SJCRH30 (cell line): ENCODE results near the gene STXBP2. TPM values are rescaled to one million over a fixed set of nuclear protein-coding genes. Genes with fewer than 3 reads are reported as not detected.

Experiments
- DNase-seq, 2 experiments: peaks; one replicate each; pipeline ENCODE4 v3.0.0-alpha.2; 2015 to 2020
- H3K27ac ChIP-seq: fragments of 250-450 bp; sonication (Bioruptor Pico); 2 replicates; pipeline ENCODE4 v1.5.1; 2020; ENCODE audit warnings: mild to moderate bottlenecking, moderate library complexity
- H3K27me3 ChIP-seq: fragments of 250-450 bp; sonication (Bioruptor Pico); 2 replicates; pipeline ENCODE4 v1.5.1; 2020; ENCODE audit warnings: mild to moderate bottlenecking, moderate library complexity
- H3K36me3 ChIP-seq: fragments of 250-450 bp; sonication (Bioruptor Pico); 2 replicates; pipeline ENCODE4 v1.5.1; 2020; ENCODE audit warnings: mild to moderate bottlenecking, moderate library complexity
- H3K4me1 ChIP-seq: fragments of 250-450 bp; sonication (Bioruptor Pico); 2 replicates; pipeline ENCODE4 v1.5.1; 2020; ENCODE audit warnings: mild to moderate bottlenecking, moderate library complexity
- H3K4me3 ChIP-seq: fragments of 250-450 bp; sonication (Bioruptor Pico); 2 replicates; pipeline ENCODE4 v1.5.1; 2020; ENCODE audit warnings: mild to moderate bottlenecking, moderate library complexity
- H3K9me3 ChIP-seq: fragments of 250-450 bp; sonication (Bioruptor Pico); replicated peaks from 2 replicates; pipeline ENCODE4 v1.5.1; 2020; ENCODE audit warnings: mild to moderate bottlenecking, moderate library complexity
- total RNA-seq: library from RNA; depleted of rRNA; stranded (reverse); fragments of >200 nt; shearing (Covaris generic); gene quantifications from 2 replicates; pipeline ENCODE4 v1.2.3, GENCODE V29; 2014; rRNA removed

The STXBP2 gene
- total RNA-seq, 1 experiment from 2014 or later = not detected

DNA sequence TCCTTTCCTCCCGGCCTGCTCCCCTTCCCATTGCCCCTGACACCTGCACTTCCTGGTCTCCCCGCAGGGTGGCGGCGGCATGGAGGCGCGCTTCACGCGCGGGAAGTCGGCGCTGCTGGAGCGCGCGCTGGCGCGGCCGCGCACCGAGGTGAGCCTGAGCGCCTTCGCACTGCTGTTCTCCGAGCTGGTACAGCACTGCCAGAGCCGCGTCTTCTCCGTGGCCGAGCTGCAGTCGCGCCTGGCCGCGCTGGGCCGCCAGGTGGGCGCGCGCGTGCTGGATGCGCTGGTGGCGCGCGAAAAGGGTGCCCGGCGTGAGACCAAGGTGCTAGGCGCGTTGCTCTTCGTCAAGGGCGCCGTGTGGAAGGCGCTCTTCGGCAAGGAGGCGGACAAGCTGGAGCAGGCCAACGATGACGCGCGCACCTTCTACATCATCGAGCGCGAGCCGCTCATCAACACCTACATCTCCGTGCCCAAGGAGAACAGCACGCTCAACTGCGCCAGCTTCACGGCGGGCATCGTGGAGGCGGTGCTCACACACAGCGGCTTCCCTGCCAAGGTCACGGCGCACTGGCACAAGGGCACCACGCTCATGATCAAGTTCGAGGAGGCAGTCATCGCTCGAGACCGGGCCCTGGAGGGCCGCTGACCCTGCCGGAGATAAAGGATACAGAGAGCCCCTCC, 45.4 kb downstream of the STXBP2 start:
- Histone ChIP-seq H3K4me3 (no peak overlapping the region), H3K4me1 (no peaks in the 10 kb centered on the region), H3K27ac (no peak overlapping the region), H3K27me3 (peaks cover 2% of the 10 kb centered on the region; the same call in 1 of the 2 replicates), H3K9me3 (no peaks in the 10 kb centered on the region), H3K36me3 (no peaks in the 10 kb centered on the region; the same call in 1 of the 2 replicates)
- DNase-seq = no peak

DNA sequence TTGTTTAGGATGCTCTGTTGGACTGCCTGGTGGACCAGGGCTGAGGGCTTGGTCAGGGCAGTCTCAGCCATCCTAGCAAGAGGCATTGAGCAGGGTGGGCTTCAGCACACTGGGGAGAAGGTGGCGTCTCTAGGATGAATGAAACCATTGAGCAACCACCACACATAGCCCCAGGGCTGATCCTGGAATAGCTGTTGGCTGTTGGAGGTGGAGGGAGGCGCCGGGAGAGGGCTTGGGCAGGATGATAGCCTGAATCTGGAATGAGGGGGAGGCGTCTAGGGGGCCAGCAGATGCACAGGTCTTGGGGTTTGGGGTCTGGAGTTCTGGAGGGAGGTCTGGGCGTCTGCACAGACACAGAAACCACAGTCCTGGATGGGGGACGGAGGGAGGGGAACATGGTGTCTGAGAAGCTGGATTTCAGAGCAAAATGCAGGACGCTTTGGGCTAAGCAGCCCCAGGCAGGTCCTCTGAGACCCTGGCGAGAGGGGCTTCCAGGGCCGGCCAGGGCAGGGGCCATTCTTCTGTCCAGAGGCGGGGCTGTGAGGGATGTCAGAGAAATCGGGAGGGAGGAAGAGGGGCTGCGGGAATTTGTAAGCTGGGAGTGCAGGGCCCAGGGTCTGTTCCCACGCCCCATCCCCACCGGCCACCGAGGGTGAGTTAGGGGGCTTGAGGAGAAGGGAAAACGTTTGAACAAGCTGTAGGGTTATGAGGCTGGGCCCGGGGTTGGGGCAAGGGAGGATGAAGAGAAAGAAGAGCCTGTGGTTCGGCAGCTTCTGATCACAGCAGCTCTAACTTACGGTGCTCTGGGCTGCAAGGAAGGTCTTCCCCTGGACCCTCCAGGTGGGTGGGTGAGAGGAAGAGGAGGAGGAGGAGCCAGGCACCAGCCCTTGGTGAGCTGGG, 48.9 kb downstream of the STXBP2 start:
- no peaks in the 10 kb centered on the region for H3K4me1 ChIP-seq
- no peaks in the 10 kb centered on the region; the same call in 1 of the 2 replicates for H3K36me3 ChIP-seq
- H3K4me3 ChIP-seq = no peak overlapping the region
- H3K9me3 ChIP-seq = no peaks in the 10 kb centered on the region
- DNase-seq = peak in 1 of 2 experiments; percentile 16
- no peaks in the 10 kb centered on the region for H3K27me3 ChIP-seq
- H3K27ac ChIP-seq = no peak overlapping the region

DNA sequence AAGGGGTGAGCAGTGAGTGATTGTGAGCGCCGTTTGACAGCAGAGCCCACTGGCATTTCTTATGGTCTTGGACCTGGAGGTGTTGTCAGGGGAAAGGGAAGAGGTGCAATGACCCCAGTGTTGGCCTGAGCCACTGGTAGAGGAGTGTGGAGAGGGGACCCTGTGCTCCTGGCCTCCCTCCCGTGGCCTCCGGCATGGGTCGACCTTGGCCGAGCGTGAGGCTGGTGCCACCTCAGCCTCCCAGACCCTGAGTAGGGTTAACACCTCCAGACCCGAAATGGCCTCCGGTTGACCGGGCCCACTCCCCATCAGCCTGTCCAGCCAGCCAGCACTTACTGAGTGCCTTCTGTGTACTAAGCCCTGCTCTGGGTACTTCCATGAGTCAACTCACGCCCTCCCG, 50.3 kb downstream of the STXBP2 start:
- Histone ChIP-seq H3K4me1 (no peaks in the 10 kb centered on the region), H3K27ac (no peak overlapping the region), H3K9me3 (no peaks in the 10 kb centered on the region), H3K27me3 (no peaks in the 10 kb centered on the region), H3K36me3 (no peaks in the 10 kb centered on the region; the same call in 1 of the 2 replicates), H3K4me3 (no peak overlapping the region)
- DNase-seq = no peak

DNA sequence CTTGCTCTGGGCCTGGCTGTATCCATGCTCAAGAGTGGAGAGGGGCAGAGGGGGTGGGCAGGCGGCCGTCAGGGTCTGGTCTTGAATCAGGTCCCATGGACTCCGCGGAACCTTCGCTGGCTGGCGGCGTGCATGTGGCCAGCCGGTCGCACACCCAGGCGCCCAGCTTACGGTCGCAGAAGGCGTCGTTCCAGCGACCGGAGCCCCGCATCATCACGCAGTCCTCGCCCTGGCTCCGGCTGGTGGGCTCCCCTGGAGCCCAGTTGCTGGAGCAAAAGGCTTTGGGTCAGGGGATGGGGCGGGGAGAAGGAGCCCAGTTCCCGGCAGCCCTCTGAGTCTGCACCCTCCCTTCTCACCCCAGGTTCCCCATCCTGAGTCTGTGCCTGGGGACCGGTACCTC, 52.3 kb downstream of the STXBP2 start:
- Histone ChIP-seq H3K27ac (no peak overlapping the region), H3K4me3 (no peak overlapping the region), H3K4me1 (no peaks in the 10 kb centered on the region), H3K27me3 (no peaks in the 10 kb centered on the region), H3K9me3 (no peaks in the 10 kb centered on the region), H3K36me3 (no peaks in the 10 kb centered on the region)
- DNase-seq = no peak

DNA sequence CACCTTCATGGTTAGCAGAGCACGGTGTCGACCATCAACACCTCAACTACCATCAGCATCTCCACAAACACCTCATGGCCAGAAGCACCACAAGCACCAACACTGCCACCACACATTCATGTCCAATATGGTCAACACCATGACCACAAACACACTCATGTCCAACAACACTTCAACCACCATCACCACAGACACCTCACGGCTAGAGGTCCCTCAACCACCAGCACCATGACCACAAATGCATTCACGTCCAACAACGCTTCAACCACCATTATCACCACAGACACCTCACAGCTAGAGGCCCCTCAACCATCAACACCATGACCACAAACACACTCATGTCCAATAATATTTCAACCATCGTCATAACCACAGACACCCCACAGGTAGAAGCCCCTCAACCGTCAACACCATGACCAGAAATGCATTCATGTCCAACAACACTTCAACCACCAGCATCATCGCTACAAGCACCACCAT, 53.9 kb downstream of the STXBP2 start:
- no peak overlapping the region for H3K4me3 ChIP-seq
- H3K9me3 ChIP-seq = no peaks in the 10 kb centered on the region
- no peak for DNase-seq
- no peaks in the 10 kb centered on the region for H3K27me3 ChIP-seq
- no peaks in the 10 kb centered on the region for H3K36me3 ChIP-seq
- no peaks in the 10 kb centered on the region for H3K4me1 ChIP-seq
- no peak overlapping the region for H3K27ac ChIP-seq

DNA sequence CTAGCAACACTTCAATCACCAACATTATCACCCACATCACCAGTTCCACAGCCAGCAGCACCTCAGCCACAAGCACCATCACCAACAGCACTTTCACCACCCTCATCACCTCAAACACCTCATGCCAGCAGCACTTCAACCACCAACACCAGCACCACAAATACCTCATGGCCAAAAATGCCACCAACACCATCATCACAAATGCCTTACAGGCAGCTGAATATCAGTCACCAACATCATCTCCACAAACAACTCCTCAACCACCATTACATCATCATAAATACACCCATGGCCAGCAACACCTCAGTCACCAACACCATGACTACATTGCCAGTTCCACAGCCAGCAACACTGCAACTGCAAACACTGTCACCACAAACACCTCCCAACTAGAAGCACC, 54.6 kb downstream of the STXBP2 start:
- Histone ChIP-seq H3K4me1 (no peaks in the 10 kb centered on the region), H3K27ac (no peak overlapping the region), H3K4me3 (no peak overlapping the region), H3K27me3 (no peaks in the 10 kb centered on the region), H3K36me3 (no peaks in the 10 kb centered on the region), H3K9me3 (no peaks in the 10 kb centered on the region)
- no peak for DNase-seq

DNA sequence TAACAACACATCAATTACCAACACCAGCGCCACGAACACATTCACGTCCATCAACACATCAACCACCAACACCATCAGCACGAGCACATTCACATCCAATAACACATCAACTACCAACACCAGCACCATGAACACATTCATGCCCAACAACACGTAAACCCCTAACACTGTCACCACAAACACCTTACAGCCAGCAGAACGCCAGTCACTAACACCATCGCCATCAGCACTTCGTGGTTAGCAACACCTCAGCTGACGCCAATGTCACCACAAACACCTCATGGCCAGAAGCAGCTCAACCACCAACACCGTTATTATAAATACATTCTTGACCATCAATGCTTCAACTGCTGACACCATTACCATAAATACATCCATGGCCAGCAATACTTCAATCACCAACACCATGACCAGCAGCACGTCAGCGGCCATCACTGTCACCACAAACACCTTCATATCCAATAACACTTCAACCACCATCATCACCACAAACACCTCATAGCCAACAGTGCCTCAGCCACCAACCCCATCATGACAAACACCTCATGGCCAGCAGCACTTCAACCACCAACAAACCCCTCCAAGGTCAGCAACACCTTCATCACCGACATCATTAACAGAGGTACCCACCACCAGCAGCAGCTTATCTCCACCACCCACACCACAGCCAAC, 55.6 kb downstream of the STXBP2 start:
- H3K36me3 ChIP-seq = no peaks in the 10 kb centered on the region
- no peak overlapping the region for H3K27ac ChIP-seq
- no peaks in the 10 kb centered on the region for H3K4me1 ChIP-seq
- no peaks in the 10 kb centered on the region for H3K9me3 ChIP-seq
- no peaks in the 10 kb centered on the region for H3K27me3 ChIP-seq
- H3K4me3 ChIP-seq = no peak overlapping the region
- DNase-seq = no peak

DNA sequence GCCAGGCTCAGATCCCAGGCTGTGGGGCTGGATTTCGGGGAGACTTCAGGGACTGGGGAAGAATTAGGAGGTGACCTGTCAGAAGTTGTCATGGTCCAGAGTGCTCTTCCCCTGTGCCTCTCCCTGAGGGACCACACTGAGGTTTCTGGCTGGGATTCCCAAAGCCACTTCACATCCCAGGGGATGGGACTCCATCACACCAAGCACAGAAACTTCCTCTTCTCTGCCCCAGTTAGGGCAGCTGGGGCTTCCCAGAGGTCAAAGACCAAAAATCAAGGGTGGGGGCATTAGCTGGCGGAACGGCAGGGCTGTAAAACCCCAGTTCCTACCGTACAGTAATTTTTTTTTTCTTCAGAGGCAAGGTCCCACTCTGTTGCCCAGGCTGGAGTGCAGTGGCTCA, 57.6 kb downstream of the STXBP2 start:
- Histone ChIP-seq H3K36me3 (no peaks in the 10 kb centered on the region), H3K4me3 (no peak overlapping the region), H3K4me1 (no peaks in the 10 kb centered on the region), H3K27ac (no peak overlapping the region), H3K9me3 (no peaks in the 10 kb centered on the region), H3K27me3 (no peaks in the 10 kb centered on the region)
- no peak for DNase-seq

Other genes starting within 250 kb of the STXBP2 start
- not detected in 2 replicates for gene PEX11G, start 148.1 kb upstream of the STXBP2 start, total RNA-seq
- gene ZNF358, start 121.0 kb upstream of the STXBP2 start, total RNA-seq = 28.8 and 33.8 TPM in 2 replicates
- 3.8 and 5.8 TPM in 2 replicates for gene MCOLN1, start 114.5 kb upstream of the STXBP2 start, total RNA-seq
- 14.2 and 17.3 TPM in 2 replicates for gene PNPLA6, start 101.4 kb upstream of the STXBP2 start, total RNA-seq
- gene CAMSAP3, start 41.2 kb upstream of the STXBP2 start, total RNA-seq = 0.04 and 0.10 TPM in 2 replicates
- 29.5 and 33.0 TPM in 2 replicates for gene XAB2, start 7.6 kb upstream of the STXBP2 start, total RNA-seq
- gene PET100, start 7.3 kb upstream of the STXBP2 start, total RNA-seq = 51.0 and 62.1 TPM in 2 replicates
- gene PCP2, start 3.4 kb upstream of the STXBP2 start, total RNA-seq = not detected in 2 replicates
- gene RETN, start 31.9 kb downstream of the STXBP2 start, total RNA-seq = not detected in 2 replicates
- gene MCEMP1, start 40.0 kb downstream of the STXBP2 start, total RNA-seq = not detected in 2 replicates
- gene TRAPPC5, start 43.7 kb downstream of the STXBP2 start, total RNA-seq = 18.5 and 25.1 TPM in 2 replicates
- gene FCER2, start 65.0 kb downstream of the STXBP2 start, total RNA-seq = not detected in 2 replicates
- not detected in 2 replicates for gene CLEC4G, start 95.0 kb downstream of the STXBP2 start, total RNA-seq
- not detected in 2 replicates for gene CD209, start 110.4 kb downstream of the STXBP2 start, total RNA-seq
- gene CLEC4M, start 126.1 kb downstream of the STXBP2 start, total RNA-seq = not detected in 2 replicates
- gene EVI5L, start 193.1 kb downstream of the STXBP2 start, total RNA-seq = 5.5 and 6.0 TPM in 2 replicates
- not detected in 2 replicates for gene PRR36, start 237.3 kb downstream of the STXBP2 start, total RNA-seq